GM19023 (cell line): ENCODE data around the gene IGSF3.

Experiments
- ATAC-seq: cut with Tn5 transposase; IDR thresholded peaks from one replicate; pipeline ENCODE4 v1.9.1; 2021; ENCODE audit warnings: mild to moderate bottlenecking, moderate library complexity; ENCODE audit not compliant: unreplicated experiment

The IGSF3 gene

DNA sequence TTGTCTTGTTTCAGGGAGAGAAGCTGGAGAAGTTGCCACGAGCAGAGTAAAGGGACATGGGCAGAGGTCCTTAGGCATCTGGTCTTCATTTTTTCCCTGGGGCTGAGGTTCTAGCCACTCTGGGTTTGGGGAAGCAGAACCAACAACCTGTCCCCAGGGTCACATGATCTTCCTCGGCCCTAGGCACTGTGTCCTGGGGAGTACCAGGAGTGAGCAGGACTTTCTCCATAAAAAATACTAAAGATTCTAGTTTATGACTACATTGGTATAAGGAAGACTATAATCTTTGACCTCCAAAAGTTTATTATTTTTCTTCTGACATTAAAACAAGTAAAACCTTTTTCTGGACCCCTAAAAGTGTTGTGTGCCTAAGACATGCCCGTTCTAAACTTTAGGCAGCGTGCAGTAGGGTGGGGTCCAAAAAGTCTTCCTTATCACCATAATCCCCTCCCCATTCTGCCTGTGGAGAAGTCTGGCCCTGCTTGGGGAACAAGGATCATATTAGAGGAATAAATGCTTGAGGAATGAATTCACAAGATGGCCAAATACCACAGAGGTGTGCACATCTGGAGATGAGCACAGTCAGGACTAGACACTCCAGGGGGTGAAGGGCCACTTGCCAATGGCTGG lies 19.3 kb upstream of the IGSF3 start:
- ATAC-seq, result no peak

- ATAC-seq, result no peak
Measured at GRCh38 chr1:116686175-116686574, 18.6 kb upstream of the IGSF3 start.

GRCh38 chr1:116684575-116684974 lies 17.0 kb upstream of the IGSF3 start:
- no peak for ATAC-seq

GRCh38 chr1:116682641-116683221 lies 15.2 kb upstream of the IGSF3 start:
- ATAC-seq, result no peak

DNA sequence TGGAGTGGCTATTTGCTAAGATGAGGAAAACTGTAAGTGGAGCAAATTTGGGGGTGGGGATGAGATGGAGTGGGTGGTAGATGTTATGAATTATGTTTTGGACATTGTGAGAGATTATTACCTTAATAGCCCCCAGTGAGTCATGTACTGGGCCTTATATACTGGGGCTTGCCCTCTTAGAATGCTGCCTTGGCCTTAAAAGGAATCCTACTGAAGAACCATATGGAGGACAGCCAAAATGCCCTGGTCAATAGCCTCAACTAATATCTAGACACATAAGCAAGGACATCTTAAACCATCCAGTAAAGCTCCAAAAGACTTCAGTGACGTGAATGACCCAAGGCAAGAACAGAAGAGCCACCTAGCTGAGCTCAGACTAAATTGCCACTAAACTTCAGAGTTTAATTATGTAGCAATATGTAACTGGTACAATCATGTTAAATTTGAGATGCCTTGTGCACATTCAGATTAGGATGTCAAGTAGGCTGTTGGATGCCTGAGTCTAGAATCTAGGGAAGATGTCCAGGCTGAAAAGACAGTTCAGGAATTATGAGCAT lies 13.9 kb upstream of the IGSF3 start:
- no peak for ATAC-seq

DNA sequence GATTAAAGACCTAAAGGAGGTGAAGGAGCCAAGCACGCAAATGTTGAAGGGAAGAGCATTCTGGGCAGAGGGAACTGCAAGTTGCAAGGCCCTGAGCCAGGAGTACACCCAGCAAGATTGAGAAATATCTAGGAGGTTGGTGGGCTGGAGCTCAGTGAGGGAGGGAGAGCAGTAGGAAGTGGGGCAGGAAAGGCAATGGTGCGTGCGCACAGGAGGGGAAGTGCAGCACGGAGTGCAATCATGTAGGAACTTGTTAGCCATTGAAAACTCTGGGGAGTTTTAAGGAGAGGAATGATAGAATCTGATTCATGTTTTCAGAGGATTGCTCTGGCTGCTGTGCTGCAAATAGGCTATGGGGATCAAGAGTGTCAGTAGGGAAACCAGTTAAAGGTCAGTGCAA lies 13.2 kb upstream of the IGSF3 start:
- ATAC-seq, result no peak

GRCh38 chr1:116679828-116680628 lies 12.5 kb upstream of the IGSF3 start:
- no peak for ATAC-seq

DNA sequence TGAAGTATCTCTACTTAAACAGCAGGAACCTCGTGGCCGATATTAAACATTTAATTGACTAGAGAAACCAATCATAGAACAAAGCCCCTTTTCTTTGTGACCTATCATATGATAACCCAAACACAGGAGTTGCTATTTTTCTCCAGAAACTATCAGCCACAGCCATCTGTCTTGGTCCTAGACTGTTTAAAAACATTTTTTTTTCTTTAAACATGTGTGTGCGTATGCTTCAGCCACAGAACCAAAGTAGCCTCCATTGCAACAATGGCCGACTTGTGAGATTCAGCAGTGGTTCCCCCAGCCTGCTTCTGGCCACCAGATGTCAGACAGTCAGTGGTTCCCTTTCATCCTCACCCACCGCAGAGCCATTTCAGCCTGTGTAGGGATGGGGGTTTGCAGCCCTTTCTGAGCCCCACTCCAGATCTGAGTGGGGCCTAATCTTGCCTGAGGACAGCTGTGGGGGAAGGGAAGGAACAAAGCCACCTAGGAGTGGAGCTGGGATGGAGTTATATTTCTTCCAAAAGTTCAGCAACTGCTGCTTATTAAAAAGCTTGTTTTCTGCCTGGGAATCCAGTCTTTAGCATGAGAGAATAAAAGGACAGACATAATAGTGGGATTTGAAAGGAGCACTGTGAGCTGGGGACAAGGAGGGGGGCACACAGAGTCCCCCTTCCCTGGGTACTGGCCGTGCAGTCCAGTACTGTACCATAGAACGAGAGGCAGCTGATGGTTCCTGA lies 11.7 kb upstream of the IGSF3 start:
- no peak for ATAC-seq

DNA sequence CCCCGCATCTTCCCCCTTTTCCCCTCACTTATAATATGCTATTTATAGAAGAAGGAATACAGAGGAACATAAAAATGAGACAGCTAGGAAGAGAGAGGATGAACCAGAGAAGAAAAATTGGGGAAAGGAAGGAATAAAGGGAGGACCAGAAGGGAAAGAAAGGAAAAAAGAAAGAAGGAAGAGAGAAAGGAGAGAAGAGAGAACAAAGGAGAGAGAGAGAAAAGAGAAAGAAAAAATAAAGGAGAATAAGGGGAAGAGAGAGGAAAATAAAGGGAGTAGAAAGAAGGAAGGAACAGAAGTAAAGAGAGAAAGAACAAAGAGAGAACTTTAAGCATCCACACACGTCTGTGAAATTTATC lies 11.2 kb upstream of the IGSF3 start:
- ATAC-seq, result no peak

GRCh38 chr1:116677474-116678062 lies 10.0 kb upstream of the IGSF3 start:
- no peak for ATAC-seq

DNA sequence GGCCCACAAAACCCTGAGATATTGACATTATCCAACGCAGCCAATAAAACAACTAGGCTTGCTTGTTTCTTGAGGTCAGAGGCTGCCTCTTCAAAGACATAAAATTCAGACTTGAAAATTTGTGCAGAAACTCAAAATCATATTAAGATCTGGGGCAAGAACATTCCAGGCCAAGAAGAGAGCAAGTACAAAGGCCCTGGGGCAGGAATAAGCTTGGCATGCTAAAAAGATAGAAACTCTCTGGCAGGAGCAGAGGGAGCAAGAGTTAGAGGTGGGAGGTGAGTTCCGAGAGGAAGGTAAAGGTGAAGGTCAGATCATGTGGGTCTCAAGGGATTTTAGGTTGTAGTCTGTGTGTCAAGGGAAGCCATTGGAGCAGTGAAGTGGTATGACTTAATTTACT lies 8.8 kb upstream of the IGSF3 start:
- no peak for ATAC-seq

DNA sequence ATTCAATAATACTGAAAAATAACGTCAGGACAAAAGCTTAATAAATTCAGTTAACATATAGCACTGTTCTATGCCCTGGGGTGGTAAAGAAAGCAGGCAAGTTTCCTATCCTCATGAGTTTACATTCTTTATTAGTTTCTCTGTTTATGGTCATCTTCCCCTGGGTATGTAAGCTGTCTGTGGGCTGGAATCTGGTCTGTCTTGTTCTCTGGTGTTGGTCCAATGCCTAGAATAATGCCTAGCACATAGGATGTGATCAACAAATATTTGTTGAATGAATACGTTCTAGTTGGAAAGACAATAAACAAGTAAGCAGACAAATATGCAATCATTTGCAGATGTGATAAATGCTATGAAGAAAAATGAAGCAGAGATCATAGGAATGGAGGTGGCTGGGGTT lies 7.2 kb upstream of the IGSF3 start:
- no peak for ATAC-seq

GRCh38 chr1:116674011-116674531 lies 6.5 kb upstream of the IGSF3 start:
- ATAC-seq, result no peak

- ATAC-seq, result no peak
Measured at GRCh38 chr1:116671912-116672311, 4.4 kb upstream of the IGSF3 start.

DNA sequence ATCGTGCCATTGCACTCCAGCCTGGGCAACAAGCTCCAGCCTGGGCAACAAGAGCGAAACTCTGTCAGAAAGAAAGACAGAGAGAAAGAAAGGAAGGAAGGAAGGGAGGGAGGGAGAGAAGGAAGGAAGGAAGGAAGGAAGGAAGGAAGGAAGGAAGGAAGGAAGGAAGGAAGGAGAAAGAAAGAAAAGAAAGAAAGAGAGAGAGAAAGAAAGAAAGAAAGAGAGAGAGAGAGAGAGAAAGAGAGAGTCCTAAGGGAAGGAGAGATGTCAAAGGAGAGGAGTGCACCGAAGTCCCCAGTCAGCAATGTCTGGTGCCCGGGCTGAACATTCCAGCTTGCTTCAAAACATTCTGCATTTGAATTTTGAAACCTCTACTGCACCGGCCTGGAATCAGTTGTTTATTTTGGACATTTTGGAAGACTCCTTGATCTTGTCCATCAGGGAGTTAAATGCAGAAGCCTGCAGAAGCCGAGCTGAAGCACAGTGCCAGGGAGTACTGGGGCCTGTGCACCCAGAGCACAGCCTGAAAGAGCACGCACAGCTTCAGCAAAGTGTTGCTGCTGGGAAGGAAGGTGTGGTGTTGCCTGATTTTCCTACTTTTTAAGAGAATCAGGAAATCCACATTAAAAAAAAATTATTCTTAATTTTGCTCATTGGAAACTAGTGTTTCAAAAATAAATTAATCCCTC lies 3.7 kb upstream of the IGSF3 start:
- no peak for ATAC-seq

- ATAC-seq, result no peak
Measured at GRCh38 chr1:116668277-116668676, 744 bp upstream of the IGSF3 start.

GRCh38 chr1:116667078-116667574 lies 407 bp downstream of the IGSF3 start:
- ATAC-seq, result peak; percentile 14

DNA sequence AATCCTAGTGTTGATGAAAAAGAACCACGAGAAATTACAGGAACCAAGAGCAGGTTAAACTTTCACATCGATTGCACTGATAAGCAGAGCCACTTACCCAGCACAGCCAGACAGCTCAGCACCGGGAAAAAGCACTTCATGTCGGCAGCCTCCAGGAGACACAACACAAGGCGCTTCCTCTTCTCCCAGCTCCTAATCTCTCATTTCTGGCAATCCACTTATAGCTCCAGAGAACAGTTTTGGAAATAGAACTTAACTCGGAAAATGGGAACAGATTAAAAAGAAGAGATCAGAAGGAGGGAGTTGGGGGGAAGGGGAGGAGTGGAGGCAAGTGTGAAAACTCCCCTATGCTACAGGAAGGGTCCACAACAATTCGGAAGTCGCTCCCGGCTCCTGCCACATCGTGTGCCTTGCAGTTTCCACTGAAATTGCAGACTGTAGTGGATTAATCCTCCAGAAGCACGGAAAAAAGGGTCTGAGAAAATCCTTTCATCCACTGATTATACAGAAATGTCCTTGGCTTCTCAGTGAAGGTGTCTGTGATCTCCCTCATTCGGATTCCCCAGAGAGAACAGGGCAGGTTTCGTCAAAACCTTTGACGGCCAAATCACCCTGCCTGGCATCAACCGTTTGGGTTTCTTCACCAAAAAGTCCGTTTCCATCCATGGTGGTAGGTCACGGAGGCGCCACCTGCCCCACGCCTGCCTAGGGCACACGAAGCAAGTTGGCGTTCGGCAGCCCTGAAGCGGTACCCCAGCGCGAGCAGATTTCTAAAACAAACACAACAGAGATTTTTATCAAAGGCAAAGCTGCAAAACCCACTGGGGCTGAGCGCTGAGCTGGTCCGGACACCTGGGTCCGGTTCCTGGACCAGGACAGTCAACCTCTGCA lies 1.1 kb downstream of the IGSF3 start:
- ATAC-seq, result peak; percentile 6

- no peak for ATAC-seq
Measured at GRCh38 chr1:116664978-116665371, 2.6 kb downstream of the IGSF3 start.
